ENCODE data around the gene RBM11.

RBM11 gene

DNA sequence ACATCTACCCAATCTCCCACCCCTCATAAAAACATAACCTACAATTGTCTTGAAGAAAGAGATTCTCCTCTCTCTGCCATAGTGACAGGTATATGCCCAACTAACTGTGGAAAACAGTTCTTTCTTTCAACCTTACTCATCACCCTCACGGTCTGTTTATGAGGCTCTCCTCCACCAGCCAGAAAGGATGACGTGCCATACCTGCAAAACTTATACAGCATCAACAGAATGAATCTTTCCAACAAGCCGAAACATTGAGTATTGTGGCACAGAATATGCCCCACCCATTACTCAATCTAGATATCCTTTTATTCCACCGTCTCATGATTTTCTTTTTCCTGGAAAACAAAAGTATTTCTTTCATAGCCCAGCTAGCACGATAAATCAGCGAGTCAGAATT is 55.7 kb downstream of the RBM11 start:
- DNase-seq = no peak

DNA sequence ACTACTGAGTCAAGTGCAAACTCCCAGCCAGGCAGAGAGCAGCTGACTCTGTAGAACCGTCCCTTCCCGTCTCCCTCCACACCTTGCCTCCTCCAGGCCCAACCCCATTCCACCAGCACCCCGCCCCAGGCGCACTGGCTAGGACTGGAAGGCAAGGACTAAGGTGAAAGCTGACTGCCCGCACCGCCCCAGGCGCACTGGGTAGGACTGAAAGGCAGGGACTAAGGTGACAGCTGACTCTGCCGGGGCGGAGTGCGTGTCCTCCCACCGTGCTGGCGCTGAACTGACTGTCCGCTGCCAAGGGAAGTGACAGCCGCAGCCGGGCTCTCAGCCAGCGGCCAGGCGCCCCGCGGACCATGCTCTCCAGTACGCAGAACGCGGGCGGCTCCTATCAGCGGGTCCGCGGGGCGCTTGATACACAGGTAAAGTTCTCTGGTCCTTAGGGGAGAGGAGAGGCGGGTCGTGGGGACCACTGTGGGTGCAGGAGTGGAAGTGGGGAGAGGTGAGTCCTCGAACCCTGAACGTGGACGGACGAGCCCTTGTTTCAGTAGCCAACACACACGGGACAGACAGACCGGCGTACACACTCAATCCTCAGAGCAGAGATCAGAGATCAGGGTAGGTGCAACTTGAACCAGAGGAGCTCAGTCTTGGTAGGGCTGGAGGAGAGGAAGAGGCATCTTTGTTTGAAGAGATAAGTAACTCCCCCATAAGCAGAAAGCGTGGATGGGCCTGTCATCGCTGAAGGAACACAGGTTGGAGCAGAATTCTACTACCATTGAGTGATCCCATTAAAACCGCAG is 58.0 kb downstream of the RBM11 start:
- no peak for DNase-seq

DNA sequence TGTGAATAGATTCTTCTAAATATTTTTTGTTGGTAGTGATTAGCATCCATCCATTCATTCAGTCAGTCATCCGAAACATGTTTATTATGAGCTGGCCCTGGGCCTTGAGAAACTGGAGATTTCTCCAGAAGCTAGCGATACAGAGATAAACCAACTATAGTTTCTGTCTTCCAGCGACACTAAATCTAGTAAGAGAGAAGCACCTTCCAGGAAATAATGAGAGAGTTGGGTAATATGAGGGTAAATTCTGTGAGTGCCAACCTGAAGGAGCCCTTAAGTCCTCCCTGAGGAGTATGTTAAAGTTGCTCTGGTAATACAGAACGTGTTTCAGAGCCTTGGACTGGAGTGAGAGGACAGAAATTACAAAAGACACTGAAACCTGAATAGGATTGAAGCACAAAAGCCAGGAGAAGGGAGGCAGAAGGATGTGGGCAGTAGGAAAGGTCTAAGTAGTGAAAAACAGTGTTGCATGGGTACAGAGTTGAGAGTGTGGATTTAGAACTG is 59.8 kb downstream of the RBM11 start:
- no peak for DNase-seq

All from NCI-H2081 treated with DMSO at 0.1 percent for 48 hours (cell line).